Esophagus muscularis mucosa (tissue), 3 donors: Measurements from ENCODE around the gene NMRAL1.

Source experiments
- CTCF ChIP-seq, 3 experiments: fragments of 200-600 bp in 2 of 3; fragments of 450-650 bp in 1 of 3; sonication (generic) in 2 of 3; IDR thresholded peaks; one replicate each; pipeline ENCODE4 v1.5.1; 2017 to 2019; ENCODE audit warnings: antibody characterized with exemption in 3 of 3, mild to moderate bottlenecking in 2 of 3, moderate library complexity in 1 of 3
- EP300 ChIP-seq: sonication (generic); formaldehyde crosslinking; IDR thresholded peaks from one replicate; pipeline ENCODE4 v1.6.1; 2017; ENCODE audit warnings: antibody characterized with exemption

- no peak for TF ChIP-seq EP300
- TF ChIP-seq CTCF (IDR thresholded peaks at IDR 0.05) = no peak
Observed at GRCh38 chr16:4426722-4427372, 47.6 kb downstream of the NMRAL1 start.
